Activated CD4-positive, alpha-beta T cell treated with anti-CD3 and anti-CD28 coated beads for 36 hours (primary cell): ENCODE measurements around the gene GADL1. TPM values are rescaled to one million over a fixed set of nuclear protein-coding genes. Genes with fewer than 3 reads are reported as not detected.

ENCODE experiments used
- ATAC-seq: fragments of 200-7000 bp; cut with Tn5 transposase; one replicate; pipeline ENCODE4 v1.10.0; 2021; ENCODE audit warnings: mild to moderate bottlenecking, moderate library complexity
- CTCF ChIA-PET: fragments of 350-600 bp; sonication (Branson Sonifier 250); formaldehyde crosslinking; loops from one replicate; lab custom pipeline; 2021; ENCODE audit warnings: antibody characterized with exemption; lab: Charles Lee
- POLR2A ChIA-PET: fragments of 350-600 bp; sonication (Branson Sonifier 250); formaldehyde crosslinking; loops from one replicate; lab custom pipeline; 2021; ENCODE audit warnings: antibody characterized with exemption, inconsistent platforms; lab: Charles Lee
- DNase-seq: peaks from one replicate; pipeline ENCODE4 v3.0.0-alpha.2; 2020
- H3K27ac Mint-ChIP-seq: one replicate; pipeline ENCODE4 v1.8.0; 2021; ENCODE audit warnings: mixed read lengths
- H3K27me3 Mint-ChIP-seq: one replicate; pipeline ENCODE4 v1.8.0; 2021; ENCODE audit warnings: mixed read lengths
- H3K36me3 Mint-ChIP-seq: one replicate; pipeline ENCODE4 v1.8.0; 2021; ENCODE audit warnings: low read depth, mixed read lengths
- H3K4me1 Mint-ChIP-seq: one replicate; pipeline ENCODE4 v1.8.0; 2021; ENCODE audit warnings: mixed read lengths
- H3K4me3 Mint-ChIP-seq: one replicate; pipeline ENCODE4 v1.8.0; 2021; ENCODE audit warnings: mild to moderate bottlenecking, moderate library complexity, mixed read lengths
- H3K9me3 Mint-ChIP-seq: one replicate; pipeline ENCODE4 v1.8.0; 2021; ENCODE audit warnings: low read depth, mixed read lengths
- intact Hi-C, 2 experiments: fragments of 100-400 bp; cut with DNase I in 1 of 2; cut with micrococcal nuclease in 1 of 2; formaldehyde crosslinking; loops; one replicate each; pipeline versions ENCODE4 v1.14.2 to v1.15.1; 2022 to 2024; cut with DNase I, micrococcal nuclease
- total RNA-seq, 2 experiments: library from RNA; stranded (reverse); gene quantifications; one replicate each; pipeline ENCODE4 v1.2.3, GENCODE V29; 2021

The GADL1 gene
- total RNA-seq, 2 experiments from 2014 or later = not detected

- peaks cover 83% of the 10 kb centered on the region for H3K36me3 Mint-ChIP-seq
- intact Hi-C loops = loop anchor here in 1 of 2 experiments (5.0 kb wide), 1 partner anchor 62 kb away; no protein-coding TSS in a partner anchor
- CTCF ChIA-PET = interaction anchor here (0.5 to 2.9 kb wide), 9 partner anchors 8 to 172 kb away, joined by 3 to 13 read pairs (median 4); no protein-coding TSS in a partner anchor
- H3K27me3 Mint-ChIP-seq = no peaks in the 10 kb centered on the region
- ATAC-seq (peak; percentile 63), DNase-seq (peak; percentile 35)
- H3K9me3 Mint-ChIP-seq = no peaks in the 10 kb centered on the region
- no peak overlapping the region for H3K4me3 Mint-ChIP-seq
- peak overlapping the region; percentile 93 for H3K27ac Mint-ChIP-seq
- H3K4me1 Mint-ChIP-seq = peaks cover 99% of the 10 kb centered on the region
- POLR2A ChIA-PET = interaction anchor here (0.6 to 1.6 kb wide), 5 partner anchors 22 to 401 kb away, joined by 3 to 5 read pairs (median 3); partner anchors contain the start of gene TGFBR2
These were observed 209.2 kb downstream of the GADL1 start for GRCh38 chr3:30685267-30685667.

GRCh38 chr3:30684356-30684755 lies 210.1 kb downstream of the GADL1 start:
- intact Hi-C loops = loop anchor here in 1 of 2 experiments (5.0 kb wide), 1 partner anchor 182 kb away; no protein-coding TSS in a partner anchor
- Mint-ChIP-seq H3K27me3 (no peaks in the 10 kb centered on the region), H3K9me3 (no peaks in the 10 kb centered on the region), H3K27ac (peak overlapping the region; percentile 93), H3K36me3 (peaks cover 79% of the 10 kb centered on the region), H3K4me3 (no peak overlapping the region), H3K4me1 (peaks cover 97% of the 10 kb centered on the region)
- POLR2A ChIA-PET = interaction anchor here (0.6 to 1.6 kb wide), 3 partner anchors 26 to 78 kb away, joined by 3 to 5 read pairs (median 3); partner anchors contain the start of gene TGFBR2
- no peak for ATAC-seq
- no peak for DNase-seq
- CTCF ChIA-PET = interaction anchor here (0.7 to 2.9 kb wide), 5 partner anchors 9 to 642 kb away, joined by 3 to 13 read pairs (median 3); no protein-coding TSS in a partner anchor

- intact Hi-C loops = loop anchor here in 1 of 2 experiments (5.0 kb wide), 1 partner anchor 181 kb away; no protein-coding TSS in a partner anchor
- ChIA-PET CTCF (interaction anchor here (1.2 to 2.9 kb wide), 3 partner anchors 9 to 641 kb away, joined by 3 to 12 read pairs (median 11); no protein-coding TSS in a partner anchor), POLR2A (interaction anchor here (0.6 kb wide), 1 partner anchor 41 kb away, joined by 3 read pairs; no protein-coding TSS in a partner anchor)
- DNase-seq (no peak), ATAC-seq (no peak)
- Mint-ChIP-seq H3K27ac (peak overlapping the region; percentile 93), H3K4me1 (peaks cover 97% of the 10 kb centered on the region), H3K9me3 (no peaks in the 10 kb centered on the region), H3K4me3 (no peak overlapping the region), H3K36me3 (peaks cover 79% of the 10 kb centered on the region), H3K27me3 (no peaks in the 10 kb centered on the region)
These were observed 210.7 kb downstream of the GADL1 start for GRCh38 chr3:30683769-30684168.

- H3K9me3 Mint-ChIP-seq = no peaks in the 10 kb centered on the region
- no peaks in the 10 kb centered on the region for H3K27me3 Mint-ChIP-seq
- H3K4me1 Mint-ChIP-seq = peaks cover 94% of the 10 kb centered on the region
- POLR2A ChIA-PET = interaction anchor here (1.3 kb wide), 1 partner anchor 25 kb away, joined by 4 read pairs; no protein-coding TSS in a partner anchor
- DNase-seq = peak; percentile 59
- intact Hi-C loops = loop anchor here (1.0 to 5.0 kb wide), 2 partner anchors 21 to 180 kb away; no protein-coding TSS in a partner anchor
- H3K36me3 Mint-ChIP-seq = peaks cover 76% of the 10 kb centered on the region
- peak overlapping the region; percentile 11 for H3K4me3 Mint-ChIP-seq
- peak overlapping the region; percentile 83 for H3K27ac Mint-ChIP-seq
- CTCF ChIA-PET = interaction anchor here (0.6 to 2.7 kb wide), 10 partner anchors 10 to 640 kb away, joined by 3 to 12 read pairs (median 3); no protein-coding TSS in a partner anchor
- ATAC-seq = peak; percentile 75
These were observed 211.9 kb downstream of the GADL1 start for GRCh38 chr3:30682434-30683155.

- Mint-ChIP-seq H3K27me3 (no peaks in the 10 kb centered on the region), H3K4me1 (peaks cover 95% of the 10 kb centered on the region), H3K27ac (peak overlapping the region; percentile 83), H3K4me3 (peak overlapping the region; percentile 6), H3K36me3 (peaks cover 76% of the 10 kb centered on the region), H3K9me3 (no peaks in the 10 kb centered on the region)
- peak; percentile 40 for DNase-seq
- ChIA-PET CTCF (interaction anchor here (0.9 to 2.7 kb wide), 5 partner anchors 11 to 639 kb away, joined by 3 to 12 read pairs (median 4); no protein-coding TSS in a partner anchor), POLR2A (interaction anchor here (1.3 kb wide), 1 partner anchor 24 kb away, joined by 4 read pairs; no protein-coding TSS in a partner anchor)
- ATAC-seq = peak; percentile 21
- intact Hi-C loops = loop anchor here (1.0 to 5.0 kb wide), 2 partner anchors 20 to 179 kb away; no protein-coding TSS in a partner anchor
These were observed 212.7 kb downstream of the GADL1 start for GRCh38 chr3:30681649-30682211.

- POLR2A ChIA-PET = no interaction called here
- intact Hi-C loops = loop anchor here in 1 of 2 experiments (5.0 kb wide), 1 partner anchor 179 kb away; no protein-coding TSS in a partner anchor
These were observed 213.4 kb downstream of the GADL1 start for GRCh38 chr3:30680789-30681648.

GRCh38 chr3:30679045-30679444 lies 215.4 kb downstream of the GADL1 start:
- CTCF ChIA-PET = interaction anchor here (0.6 to 2.3 kb wide), 4 partner anchors 10 to 355 kb away, joined by 3 to 10 read pairs (median 3); no protein-coding TSS in a partner anchor
- no peak overlapping the region for H3K4me3 Mint-ChIP-seq
- POLR2A ChIA-PET = interaction anchor here (0.6 to 1.4 kb wide), 3 partner anchors 48 to 413 kb away, joined by 3 to 6 read pairs (median 4); partner anchors contain the start of gene TGFBR2
- peaks cover 94% of the 10 kb centered on the region for H3K4me1 Mint-ChIP-seq
- H3K27me3 Mint-ChIP-seq = no peaks in the 10 kb centered on the region
- H3K36me3 Mint-ChIP-seq = peaks cover 84% of the 10 kb centered on the region
- no peak for DNase-seq
- peak overlapping the region; percentile 78 for H3K27ac Mint-ChIP-seq
- no peaks in the 10 kb centered on the region for H3K9me3 Mint-ChIP-seq
- intact Hi-C loops = no loop called here
- no peak for ATAC-seq

More at GRCh38 chr3:30680789-30681648, 213.4 kb downstream of the GADL1 start:
- Mint-ChIP-seq H3K36me3 (peaks cover 79% of the 10 kb centered on the region), H3K27me3 (no peaks in the 10 kb centered on the region), H3K9me3 (no peaks in the 10 kb centered on the region), H3K4me3 (peak overlapping the region; percentile 6), H3K27ac (peak overlapping the region; percentile 83), H3K4me1 (peaks cover 94% of the 10 kb centered on the region)
- CTCF ChIA-PET = interaction anchor here (0.5 to 1.3 kb wide), 5 partner anchors 20 to 450 kb away, joined by 3 to 4 read pairs (median 3); no protein-coding TSS in a partner anchor
- DNase-seq (no peak), ATAC-seq (no peak)

GRCh38 chr3:30677347-30677685 lies 217.1 kb downstream of the GADL1 start:
- H3K27me3 Mint-ChIP-seq = no peaks in the 10 kb centered on the region
- peak overlapping the region; percentile 79 for H3K27ac Mint-ChIP-seq
- POLR2A ChIA-PET = interaction anchor here (0.5 to 1.2 kb wide), 2 partner anchors 19 to 53 kb away, joined by 5 to 8 read pairs; no protein-coding TSS in a partner anchor
- no peak for ATAC-seq
- no peak for DNase-seq
- H3K9me3 Mint-ChIP-seq = no peaks in the 10 kb centered on the region
- CTCF ChIA-PET = interaction anchor here (0.8 to 1.6 kb wide), 3 partner anchors 8 to 68 kb away, joined by 3 to 6 read pairs (median 3); no protein-coding TSS in a partner anchor
- H3K36me3 Mint-ChIP-seq = peaks cover 87% of the 10 kb centered on the region
- intact Hi-C loops = no loop called here
- peaks cover 94% of the 10 kb centered on the region for H3K4me1 Mint-ChIP-seq
- peak overlapping the region; percentile 14 for H3K4me3 Mint-ChIP-seq

GRCh38 chr3:30676424-30677346 lies 217.8 kb downstream of the GADL1 start:
- Mint-ChIP-seq H3K4me3 (peak overlapping the region; percentile 14), H3K4me1 (peaks cover 93% of the 10 kb centered on the region)
- POLR2A ChIA-PET = interaction anchor here (1.2 kb wide), 1 partner anchor 18 kb away, joined by 5 read pairs; no protein-coding TSS in a partner anchor

More at GRCh38 chr3:30676424-30677346, 217.8 kb downstream of the GADL1 start:
- H3K27me3 Mint-ChIP-seq = no peaks in the 10 kb centered on the region
- ATAC-seq (peak; percentile 17), DNase-seq (no peak)
- CTCF ChIA-PET = interaction anchor here (0.8 to 1.6 kb wide), 3 partner anchors 8 to 68 kb away, joined by 3 to 6 read pairs (median 3); no protein-coding TSS in a partner anchor
- no peaks in the 10 kb centered on the region for H3K9me3 Mint-ChIP-seq
- peaks cover 89% of the 10 kb centered on the region for H3K36me3 Mint-ChIP-seq
- H3K27ac Mint-ChIP-seq = peak overlapping the region; percentile 72
- intact Hi-C loops = no loop called here
